ENCODE results near the gene TMEM97. TPM values are rescaled to one million over a fixed set of nuclear protein-coding genes. Genes with fewer than 3 reads are reported as not detected.

TMEM97 gene
- polyA plus RNA-seq, 3 donors: 1.3 to 1.5 (median 1.4) TPM

DNA sequence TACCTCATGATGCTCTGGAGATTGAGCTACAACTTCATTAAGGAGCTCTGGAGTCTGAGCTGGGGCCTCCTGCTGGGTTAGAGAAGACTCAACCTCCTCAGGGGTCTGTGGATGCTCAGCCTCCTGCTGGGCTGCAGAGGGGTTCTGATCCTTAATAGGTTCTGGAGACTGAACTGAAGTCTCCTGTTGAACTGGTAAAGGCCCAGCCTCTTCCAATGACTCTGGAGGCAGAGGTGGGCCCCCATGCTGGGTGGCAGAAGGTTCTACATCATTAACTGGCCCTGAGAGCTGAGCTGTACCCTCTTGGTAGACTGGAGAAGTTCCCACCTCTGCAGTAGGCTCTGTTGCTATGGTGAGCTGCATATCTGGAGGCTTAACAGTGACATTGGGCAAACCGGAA, 48.1 kb upstream of the TMEM97 start:
- H4K20me1 ChIP-seq (ENCODE audit: insufficient read depth, low read length): no peaks in the 10 kb centered on the region
- no peak for DNase-seq
- H3K4me1 Mint-ChIP-seq: no peaks in the 10 kb centered on the region
- H3K4me2 ChIP-seq (replicated peaks; ENCODE audit: extremely low read depth, low read length, poor library complexity, severe bottlenecking): no peak overlapping the region
- H3K9ac ChIP-seq (ENCODE audit: insufficient read depth, low read length, poor library complexity, severe bottlenecking): no peak overlapping the region
- no peak overlapping the region for H3K4me3 ChIP-seq (replicated peaks in 1 of 3; ENCODE audit: low read depth in 2 of 3, low read length in 3 of 3)
- H3K27me3 ChIP-seq (ENCODE audit: control insufficient read depth in 2 of 2, insufficient read depth in 2 of 2, low read length in 2 of 2): peaks cover 7 to 14% of the 10 kb centered on the region in 2 donors
- no peaks in the 10 kb centered on the region for H3K36me3 Mint-ChIP-seq
- H3K27ac Mint-ChIP-seq: no peak overlapping the region
- intact Hi-C loops (cut with micrococcal nuclease): no loop called here
- no peaks in the 10 kb centered on the region for H3K36me3 ChIP-seq (replicated peaks in 1 of 2; ENCODE audit: control insufficient read depth in 1 of 2, insufficient read depth in 2 of 2, low read length in 2 of 2)
- no peak overlapping the region for H3K27ac ChIP-seq (ENCODE audit: low read depth in 1 of 2, low read length in 2 of 2)
- peaks cover 23 to 24% of the 10 kb centered on the region in 2 donors for H3K9me3 ChIP-seq (replicated peaks in 1 of 2; ENCODE audit: control insufficient read depth in 1 of 2, insufficient read depth in 1 of 2, low read length in 2 of 2)
- 75% methylated on average over 1 of the region's 1 CpG for WGBS (ENCODE audit: insufficient coverage)
- H3K27me3 Mint-ChIP-seq (ENCODE audit: low read depth in 3 of 3): peaks cover 24 to 46% (median 32%) of the 10 kb centered on the region in 3 donors
- no peak overlapping the region for H2AFZ ChIP-seq (ENCODE audit: insufficient read depth, low read depth, low read length, poor library complexity, severe bottlenecking)
- TF ChIP-seq, protein P1, sequence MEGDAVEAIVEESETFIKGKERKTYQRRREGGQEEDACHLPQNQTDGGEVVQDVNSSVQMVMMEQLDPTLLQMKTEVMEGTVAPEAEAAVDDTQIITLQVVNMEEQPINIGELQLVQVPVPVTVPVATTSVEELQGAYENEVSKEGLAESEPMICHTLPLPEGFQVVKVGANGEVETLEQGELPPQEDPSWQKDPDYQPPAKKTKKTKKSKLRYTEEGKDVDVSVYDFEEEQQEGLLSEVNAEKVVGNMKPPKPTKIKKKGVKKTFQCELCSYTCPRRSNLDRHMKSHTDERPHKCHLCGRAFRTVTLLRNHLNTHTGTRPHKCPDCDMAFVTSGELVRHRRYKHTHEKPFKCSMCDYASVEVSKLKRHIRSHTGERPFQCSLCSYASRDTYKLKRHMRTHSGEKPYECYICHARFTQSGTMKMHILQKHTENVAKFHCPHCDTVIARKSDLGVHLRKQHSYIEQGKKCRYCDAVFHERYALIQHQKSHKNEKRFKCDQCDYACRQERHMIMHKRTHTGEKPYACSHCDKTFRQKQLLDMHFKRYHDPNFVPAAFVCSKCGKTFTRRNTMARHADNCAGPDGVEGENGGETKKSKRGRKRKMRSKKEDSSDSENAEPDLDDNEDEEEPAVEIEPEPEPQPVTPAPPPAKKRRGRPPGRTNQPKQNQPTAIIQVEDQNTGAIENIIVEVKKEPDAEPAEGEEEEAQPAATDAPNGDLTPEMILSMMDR (IDR thresholded peaks at IDR 0.05): no peak
- H3K4me1 ChIP-seq (ENCODE audit: control insufficient read depth in 1 of 2, insufficient read depth in 2 of 2, low read length in 2 of 2): no peaks in the 10 kb centered on the region
- H3K9me3 Mint-ChIP-seq: peaks cover 14 to 36% (median 26%) of the 10 kb centered on the region in 7 donors
- H3K4me3 Mint-ChIP-seq: no peak overlapping the region
- no peaks in the 10 kb centered on the region for H3K79me2 ChIP-seq (ENCODE audit: insufficient read depth, low read length)

DNA sequence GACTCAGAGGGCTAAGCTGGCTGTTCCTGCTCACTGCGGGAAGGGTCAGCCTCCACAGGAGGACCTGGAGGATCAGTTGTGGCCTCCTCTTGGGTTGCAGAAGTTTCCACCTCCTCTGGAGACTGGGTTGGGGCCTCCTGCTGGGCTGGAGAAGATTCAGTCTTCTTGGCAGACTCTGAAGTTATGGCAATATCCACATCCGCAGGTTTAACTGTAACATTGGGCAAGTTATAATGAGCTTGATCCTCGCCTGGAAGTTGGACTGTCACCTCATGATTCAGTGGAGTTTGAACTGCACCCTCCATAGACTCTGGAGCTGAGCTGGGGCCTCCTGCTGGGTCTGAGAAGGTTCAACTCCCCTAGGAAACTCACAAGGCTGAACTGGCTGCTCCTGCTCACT, 47.6 kb upstream of the TMEM97 start:
- no peak overlapping the region for H3K27ac Mint-ChIP-seq
- Histone ChIP-seq H3K36me3 (replicated peaks in 1 of 2; ENCODE audit: control insufficient read depth in 1 of 2, insufficient read depth in 2 of 2, low read length in 2 of 2) (no peaks in the 10 kb centered on the region), H3K27ac (ENCODE audit: low read depth in 1 of 2, low read length in 2 of 2) (no peak overlapping the region), H3K79me2 (ENCODE audit: insufficient read depth, low read length) (no peaks in the 10 kb centered on the region), H3K9ac (ENCODE audit: insufficient read depth, low read length, poor library complexity, severe bottlenecking) (no peak overlapping the region), H3K27me3 (ENCODE audit: control insufficient read depth in 2 of 2, insufficient read depth in 2 of 2, low read length in 2 of 2) (peaks cover 7 to 14% of the 10 kb centered on the region in 2 donors), H4K20me1 (ENCODE audit: insufficient read depth, low read length) (no peaks in the 10 kb centered on the region), H3K4me3 (replicated peaks in 1 of 3; ENCODE audit: low read depth in 2 of 3, low read length in 3 of 3) (no peak overlapping the region), H3K4me1 (ENCODE audit: control insufficient read depth in 1 of 2, insufficient read depth in 2 of 2, low read length in 2 of 2) (no peaks in the 10 kb centered on the region), H2AFZ (ENCODE audit: insufficient read depth, low read depth, low read length, poor library complexity, severe bottlenecking) (no peak overlapping the region), H3K9me3 (replicated peaks in 1 of 2; ENCODE audit: control insufficient read depth in 1 of 2, insufficient read depth in 1 of 2, low read length in 2 of 2) (peaks cover 18 to 19% of the 10 kb centered on the region in 2 donors), H3K4me2 (replicated peaks; ENCODE audit: extremely low read depth, low read length, poor library complexity, severe bottlenecking) (no peak overlapping the region)
- H3K9me3 Mint-ChIP-seq: peaks cover 10 to 32% (median 21%) of the 10 kb centered on the region in 7 donors
- WGBS (ENCODE audit: insufficient coverage): 86% methylated on average over 2 of the region's 3 CpGs
- H3K4me1 Mint-ChIP-seq: no peaks in the 10 kb centered on the region
- TF ChIP-seq, protein P1 (IDR thresholded peaks at IDR 0.05): no peak
- intact Hi-C loops (cut with micrococcal nuclease): no loop called here
- H3K4me3 Mint-ChIP-seq: no peak overlapping the region
- DNase-seq: no peak
- H3K36me3 Mint-ChIP-seq: no peaks in the 10 kb centered on the region
- peaks cover 24 to 52% (median 36%) of the 10 kb centered on the region in 3 donors for H3K27me3 Mint-ChIP-seq (ENCODE audit: low read depth in 3 of 3)

All from CD14-positive monocyte (primary cell).